Measurements from ENCODE around the gene SRA1. TPM values are rescaled to one million over a fixed set of nuclear protein-coding genes. Genes with fewer than 3 reads are reported as not detected.

Gene SRA1
- total and polyA plus RNA-seq, 3 donors from 2014 or later = 43.1 to 51.3 (median 49.0) TPM

- H3K27me3 ChIP-seq = no peaks in the 10 kb centered on the region
- H3K9me3 ChIP-seq = no peaks in the 10 kb centered on the region
- 91 to 94% methylated on average over 5 of the region's 5 CpGs for WGBS, 2 donors
- H3K4me3 ChIP-seq = no peak overlapping the region
- peaks cover 48% of the 10 kb centered on the region for H3K4me1 ChIP-seq
- TF ChIP-seq POLR2A (IDR thresholded peaks at IDR 0.05) = no peak
- TF ChIP-seq, protein P1, sequence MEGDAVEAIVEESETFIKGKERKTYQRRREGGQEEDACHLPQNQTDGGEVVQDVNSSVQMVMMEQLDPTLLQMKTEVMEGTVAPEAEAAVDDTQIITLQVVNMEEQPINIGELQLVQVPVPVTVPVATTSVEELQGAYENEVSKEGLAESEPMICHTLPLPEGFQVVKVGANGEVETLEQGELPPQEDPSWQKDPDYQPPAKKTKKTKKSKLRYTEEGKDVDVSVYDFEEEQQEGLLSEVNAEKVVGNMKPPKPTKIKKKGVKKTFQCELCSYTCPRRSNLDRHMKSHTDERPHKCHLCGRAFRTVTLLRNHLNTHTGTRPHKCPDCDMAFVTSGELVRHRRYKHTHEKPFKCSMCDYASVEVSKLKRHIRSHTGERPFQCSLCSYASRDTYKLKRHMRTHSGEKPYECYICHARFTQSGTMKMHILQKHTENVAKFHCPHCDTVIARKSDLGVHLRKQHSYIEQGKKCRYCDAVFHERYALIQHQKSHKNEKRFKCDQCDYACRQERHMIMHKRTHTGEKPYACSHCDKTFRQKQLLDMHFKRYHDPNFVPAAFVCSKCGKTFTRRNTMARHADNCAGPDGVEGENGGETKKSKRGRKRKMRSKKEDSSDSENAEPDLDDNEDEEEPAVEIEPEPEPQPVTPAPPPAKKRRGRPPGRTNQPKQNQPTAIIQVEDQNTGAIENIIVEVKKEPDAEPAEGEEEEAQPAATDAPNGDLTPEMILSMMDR (IDR thresholded peaks at IDR 0.05) = no peak
- DNase-seq = no peak
- H3K27ac ChIP-seq = no peak overlapping the region
- H3K36me3 ChIP-seq (ENCODE audit: low read depth, missing control alignments) = no peaks in the 10 kb centered on the region
- intact Hi-C loops (cut with DNase I; ENCODE audit: low total_unique reads) = no loop called here
Observed at GRCh38 chr5:140566665-140567064, 9.4 kb upstream of the SRA1 start.

GRCh38 chr5:140565780-140566095 lies 8.5 kb upstream of the SRA1 start:
- 52 to 67% methylated on average over 4 of the region's 4 CpGs for WGBS, 2 donors
- H3K27ac ChIP-seq = peak overlapping the region; percentile 86 to 93
- TF ChIP-seq POLR2A (IDR thresholded peaks at IDR 0.05) = no peak
- TF ChIP-seq, protein P1 (IDR thresholded peaks at IDR 0.05) = no peak
- intact Hi-C loops (cut with DNase I; ENCODE audit: low total_unique reads) = no loop called here
- H3K36me3 ChIP-seq (ENCODE audit: low read depth, missing control alignments) = no peaks in the 10 kb centered on the region
- no peaks in the 10 kb centered on the region for H3K9me3 ChIP-seq
- no peaks in the 10 kb centered on the region for H3K27me3 ChIP-seq
- H3K4me1 ChIP-seq = peaks cover 38% of the 10 kb centered on the region
- no peak for DNase-seq
- H3K4me3 ChIP-seq = peak overlapping the region in 1 of 2 donors; percentile 76

GRCh38 chr5:140565024-140565779 lies 7.9 kb upstream of the SRA1 start:
- WGBS, 2 donors = 2 to 4% methylated on average over 13 of the region's 13 CpGs
- no peak for DNase-seq
- no peaks in the 10 kb centered on the region for H3K27me3 ChIP-seq
- H3K4me1 ChIP-seq = peaks cover 36% of the 10 kb centered on the region
- peak overlapping the region; percentile 61 to 76 for H3K4me3 ChIP-seq
- H3K27ac ChIP-seq = peak overlapping the region; percentile 86 to 93
- no peaks in the 10 kb centered on the region for H3K9me3 ChIP-seq
- H3K36me3 ChIP-seq (ENCODE audit: low read depth, missing control alignments) = no peaks in the 10 kb centered on the region
- intact Hi-C loops (cut with DNase I; ENCODE audit: low total_unique reads) = no loop called here
- no peak for TF ChIP-seq POLR2A (IDR thresholded peaks at IDR 0.05)
- TF ChIP-seq, protein P1 (IDR thresholded peaks at IDR 0.05) = no peak

DNA sequence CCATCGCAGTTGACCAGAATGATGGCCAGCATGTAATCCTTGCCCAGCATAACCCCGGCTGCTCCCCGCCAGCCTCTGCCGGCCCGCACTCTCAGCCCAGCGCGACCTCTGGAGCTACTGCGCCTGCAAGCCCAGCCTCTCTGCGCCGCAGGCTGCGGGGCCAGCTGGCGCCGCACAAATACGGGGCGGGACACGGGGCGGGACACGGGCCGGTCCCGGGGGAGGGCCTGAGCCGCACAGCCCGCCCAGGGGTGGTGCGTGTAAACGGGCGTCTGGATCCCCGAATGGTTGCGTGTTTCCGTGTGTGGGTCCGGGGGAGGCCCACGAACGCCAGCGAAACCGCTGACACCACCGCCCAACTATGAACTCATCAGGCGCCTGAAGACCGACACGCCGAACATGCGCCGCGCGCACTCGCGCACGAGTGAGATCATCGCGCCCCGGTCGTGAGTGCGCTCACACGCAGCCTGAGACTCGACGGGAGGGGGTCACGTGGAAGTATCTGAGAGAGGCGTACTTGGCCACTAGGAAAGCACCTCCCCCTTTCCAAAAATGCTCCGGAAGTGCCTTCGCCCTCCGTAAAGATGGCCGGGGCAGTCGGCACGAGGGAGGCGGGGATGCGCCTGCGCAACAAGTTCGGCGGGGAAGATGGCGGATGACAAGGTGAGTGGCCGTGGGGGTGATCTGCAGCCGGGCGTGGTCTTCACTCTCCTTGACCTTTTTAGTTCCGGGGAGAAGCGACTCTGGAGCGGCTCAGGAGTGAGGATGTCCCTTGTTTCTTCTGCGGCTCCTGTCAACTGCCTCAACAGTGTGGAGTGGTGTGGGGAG lies 7.1 kb upstream of the SRA1 start, which contains the start of the genes APBB3 and SLC35A4:
TSS of gene APBB3 (minus strand) at position 403 of the 828 bp plus-strand sequence. CDS start at position 50, 353 bp downstream.
TSS of gene SLC35A4 (plus strand) at position 633 of the 828 bp plus-strand sequence. CDS start 2,342 bp downstream, outside the sequence.
- TF ChIP-seq POLR2A (IDR thresholded peaks at IDR 0.05) = peak; percentile 36
- TF ChIP-seq, protein P1 (IDR thresholded peaks at IDR 0.05) = peak in 1 of 3 experiments; percentile 15
- peak; percentile 98 for DNase-seq
- no peaks in the 10 kb centered on the region for H3K36me3 ChIP-seq (ENCODE audit: low read depth, missing control alignments)
- H3K27ac ChIP-seq = peak within 1 kb of the TSS; percentile 86 to 93
- H3K4me3 ChIP-seq = peak within 1 kb of the TSS; percentile 61 to 76
- H3K4me1 ChIP-seq = peaks cover 29% of the 10 kb centered on the region
- no peaks in the 10 kb centered on the region for H3K27me3 ChIP-seq
- H3K9me3 ChIP-seq = no peaks in the 10 kb centered on the region
- WGBS, 2 donors = 0% methylated on average over 19 to 66 of the region's 74 CpGs
- intact Hi-C loops (cut with DNase I; ENCODE audit: low total_unique reads) = no loop called here

All from testis (tissue), 3 donors.